ENCODE results near the gene ADM2. TPM values are rescaled to one million over a fixed set of nuclear protein-coding genes. Genes with fewer than 3 reads are reported as not detected.

The ADM2 gene
- polyA plus RNA-seq, 1 experiment, result 3.1 TPM

GRCh38 chr22:50520826-50521453, 39.6 kb downstream of the ADM2 start:
- no peaks in the 10 kb centered on the region for H3K27me3 ChIP-seq (ENCODE audit: control insufficient read depth, insufficient read depth, low read length)
- no peak overlapping the region for H3K4me3 ChIP-seq (ENCODE audit: low read depth, low read length)
- TF ChIP-seq CTCF (IDR thresholded peaks at IDR 0.05; ENCODE audit: low read depth, low read length), result no peak
- H3K27ac ChIP-seq (ENCODE audit: low read depth, low read length), result no peak overlapping the region
- ChIA-PET CTCF (no interaction called here), POLR2A (no interaction called here)
- H3K9me3 ChIP-seq (ENCODE audit: control insufficient read depth, insufficient read depth, low read length), result no peaks in the 10 kb centered on the region; the same call in 1 of the 2 replicates
- DNase-seq (ENCODE audit: low read depth, low spot score), result no peak

- POLR2A ChIA-PET, result no interaction called here
- DNase-seq (ENCODE audit: low read depth, low spot score), result no peak
- CTCF ChIA-PET, result no interaction called here
These were observed 40.4 kb downstream of the ADM2 start for GRCh38 chr22:50521710-50522109.

GRCh38 chr22:50522208-50522805, 41.0 kb downstream of the ADM2 start:
- Histone ChIP-seq H3K4me3 (ENCODE audit: low read depth, low read length) (no peak overlapping the region), H3K27ac (ENCODE audit: low read depth, low read length) (no peak overlapping the region), H3K27me3 (ENCODE audit: control insufficient read depth, insufficient read depth, low read length) (no peaks in the 10 kb centered on the region), H3K9me3 (ENCODE audit: control insufficient read depth, insufficient read depth, low read length) (no peaks in the 10 kb centered on the region; the same call in 1 of the 2 replicates)
- no peak for DNase-seq (ENCODE audit: low read depth, low spot score)
- no peak for TF ChIP-seq CTCF (IDR thresholded peaks at IDR 0.05; ENCODE audit: low read depth, low read length)
- ChIA-PET POLR2A (no interaction called here), CTCF (no interaction called here)

More at GRCh38 chr22:50521710-50522109, 40.4 kb downstream of the ADM2 start:
- Histone ChIP-seq H3K4me3 (ENCODE audit: low read depth, low read length) (no peak overlapping the region), H3K27ac (ENCODE audit: low read depth, low read length) (no peak overlapping the region), H3K9me3 (ENCODE audit: control insufficient read depth, insufficient read depth, low read length) (no peaks in the 10 kb centered on the region; the same call in 1 of the 2 replicates), H3K27me3 (ENCODE audit: control insufficient read depth, insufficient read depth, low read length) (no peaks in the 10 kb centered on the region)
- no peak for TF ChIP-seq CTCF (IDR thresholded peaks at IDR 0.05; ENCODE audit: low read depth, low read length)

GRCh38 chr22:50522806-50523438, 41.6 kb downstream of the ADM2 start:
- no peak overlapping the region for H3K4me3 ChIP-seq (ENCODE audit: low read depth, low read length)
- DNase-seq (ENCODE audit: low read depth, low spot score), result no peak
- no peak overlapping the region for H3K27ac ChIP-seq (ENCODE audit: low read depth, low read length)
- H3K27me3 ChIP-seq (ENCODE audit: control insufficient read depth, insufficient read depth, low read length), result no peaks in the 10 kb centered on the region
- H3K9me3 ChIP-seq (ENCODE audit: control insufficient read depth, insufficient read depth, low read length), result no peaks in the 10 kb centered on the region; the same call in 1 of the 2 replicates
- POLR2A ChIA-PET, result no interaction called here
- CTCF ChIA-PET, result no interaction called here
- TF ChIP-seq CTCF (IDR thresholded peaks at IDR 0.05; ENCODE audit: low read depth, low read length), result no peak

GRCh38 chr22:50523458-50523805, 42.1 kb downstream of the ADM2 start:
- ChIA-PET CTCF (no interaction called here), POLR2A (no interaction called here)
- no peak for DNase-seq (ENCODE audit: low read depth, low spot score)
- Histone ChIP-seq H3K27ac (ENCODE audit: low read depth, low read length) (no peak overlapping the region), H3K27me3 (ENCODE audit: control insufficient read depth, insufficient read depth, low read length) (no peaks in the 10 kb centered on the region), H3K9me3 (ENCODE audit: control insufficient read depth, insufficient read depth, low read length) (no peaks in the 10 kb centered on the region; the same call in 1 of the 2 replicates), H3K4me3 (ENCODE audit: low read depth, low read length) (no peak overlapping the region)
- TF ChIP-seq CTCF (IDR thresholded peaks at IDR 0.05; ENCODE audit: low read depth, low read length), result no peak
